Psoas muscle (tissue), 8 donors: Measurements from ENCODE around the gene USE1. TPM values are rescaled to one million over a fixed set of nuclear protein-coding genes. Genes with fewer than 3 reads are reported as not detected.

ENCODE experiments used
- ATAC-seq, 4 donors: fragments of 200-7000 bp; cut with Tn5 transposase; one replicate each; pipeline ENCODE4 v1.9.1; 2020; ENCODE audit warnings: moderate library complexity in 3 of 4, mild to moderate bottlenecking in 2 of 4
- DNase-seq, 2 donors: peaks; one replicate each; pipeline ENCODE4 v3.0.0-alpha.2; 2020
- H3K27ac ChIP-seq: fragments of 200-600 bp; one replicate; pipeline ENCODE4 v1.8.0; 2022
- H3K27me3 ChIP-seq, 3 donors: fragments of 200-600 bp in 1 of 3; one replicate each; pipeline versions ENCODE4 v1.6.1 to v1.8.0; 2013 to 2022; ENCODE audit warnings: low read length in 2 of 3, mild to moderate bottlenecking in 2 of 3, moderate library complexity in 1 of 3; ENCODE audit not compliant: insufficient read depth in 3 of 3
- H3K36me3 ChIP-seq, 2 donors: fragments of 200-600 bp in 1 of 2; one replicate each; pipeline versions ENCODE4 v1.6.1 to v1.8.0; 2013 to 2022; ENCODE audit warnings: low read depth in 1 of 2, mild to moderate bottlenecking in 1 of 2, moderate library complexity in 1 of 2; ENCODE audit not compliant: insufficient read depth in 1 of 2
- H3K4me1 ChIP-seq: fragments of 200-600 bp; one replicate; pipeline ENCODE4 v1.8.0; 2022
- H3K4me3 ChIP-seq: fragments of 200-600 bp; one replicate; pipeline ENCODE4 v1.8.0; 2022; ENCODE audit warnings: mild to moderate bottlenecking
- H3K9me3 ChIP-seq: fragments of 200-600 bp; one replicate; pipeline ENCODE4 v1.8.0; 2022
- WGBS, 3 donors: extraction: QIAGEN DNeasy Blood & Tissue Kit; methylation state at CpG; one replicate each; pipeline versions ENCODE4 v1.1.6 to v1.1.7; 2013; 5-methylcytosine and 5-hydroxymethylcytosine counted together
- intact Hi-C, 2 donors: fragments of 100-400 bp; cut with DNase I; formaldehyde crosslinking; loops; one replicate each; pipeline versions ENCODE4 v1.11.0 to v1.14.2; 2022
- polyA plus RNA-seq, 3 donors: library from polyadenylated mRNA; stranded (reverse); fragments of 200-250 nt; gene quantifications; one replicate each; pipeline ENCODE4 v1.2.3, GENCODE V29; 2013
- total RNA-seq, 4 donors: library from RNA; stranded (reverse); fragmentation: NEBNext Ultra II Directional in 2 of 4; extraction: Animal tissue kit (Norgen Biotek cat#: 25700) in 2 of 4; gene quantifications; one replicate each; pipeline versions ENCODE4 v1.2.1 to v1.2.4, GENCODE V29; 2021 to 2023
- TF ChIP-seq, protein P1 (sequence below): fragments of 200-600 bp; IDR thresholded peaks from one replicate; pipeline ENCODE4 v1.8.0; 2022; ENCODE audit warnings: antibody characterized with exemption
- donor health status: healthy with polysubstance abuse.
- donor health status: DM: no; HTN: no; CAD: no; lungs with moderate emphysema.
- donor health status: Bipolar disorder and iron deficiency.
- donor health status: healthy.
- donor health status: DM: yes; HTN: yes; CAD: no.
- donor health status: DM: no; HTN: no; CAD: no.
- donor health status: DM: no; HTN: no; CAD: no.
- donor health status: DM: yes; HTN: yes; CAD: no.

The USE1 gene
- total and polyA plus RNA-seq, 7 donors: 25.5 to 83.0 (median 41.2) TPM

GRCh38 chr19:17260842-17261325 lies 45.7 kb downstream of the USE1 start:
- Histone ChIP-seq H3K4me3 (no peak overlapping the region), H3K9me3 (no peaks in the 10 kb centered on the region), H3K27ac (no peak overlapping the region), H3K27me3 (no peaks in the 10 kb centered on the region), H3K36me3 (no peaks in the 10 kb centered on the region), H3K4me1 (no peaks in the 10 kb centered on the region)
- 17% methylated on average over 15 of the region's 15 CpGs for WGBS, 3 donors
- DNase-seq: peak; percentile 83 to 91
- ATAC-seq: peak; percentile 90 to 98 (median 94)
- intact Hi-C loops: no loop called here
- TF ChIP-seq, protein P1, sequence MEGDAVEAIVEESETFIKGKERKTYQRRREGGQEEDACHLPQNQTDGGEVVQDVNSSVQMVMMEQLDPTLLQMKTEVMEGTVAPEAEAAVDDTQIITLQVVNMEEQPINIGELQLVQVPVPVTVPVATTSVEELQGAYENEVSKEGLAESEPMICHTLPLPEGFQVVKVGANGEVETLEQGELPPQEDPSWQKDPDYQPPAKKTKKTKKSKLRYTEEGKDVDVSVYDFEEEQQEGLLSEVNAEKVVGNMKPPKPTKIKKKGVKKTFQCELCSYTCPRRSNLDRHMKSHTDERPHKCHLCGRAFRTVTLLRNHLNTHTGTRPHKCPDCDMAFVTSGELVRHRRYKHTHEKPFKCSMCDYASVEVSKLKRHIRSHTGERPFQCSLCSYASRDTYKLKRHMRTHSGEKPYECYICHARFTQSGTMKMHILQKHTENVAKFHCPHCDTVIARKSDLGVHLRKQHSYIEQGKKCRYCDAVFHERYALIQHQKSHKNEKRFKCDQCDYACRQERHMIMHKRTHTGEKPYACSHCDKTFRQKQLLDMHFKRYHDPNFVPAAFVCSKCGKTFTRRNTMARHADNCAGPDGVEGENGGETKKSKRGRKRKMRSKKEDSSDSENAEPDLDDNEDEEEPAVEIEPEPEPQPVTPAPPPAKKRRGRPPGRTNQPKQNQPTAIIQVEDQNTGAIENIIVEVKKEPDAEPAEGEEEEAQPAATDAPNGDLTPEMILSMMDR: peak; percentile 93

DNA sequence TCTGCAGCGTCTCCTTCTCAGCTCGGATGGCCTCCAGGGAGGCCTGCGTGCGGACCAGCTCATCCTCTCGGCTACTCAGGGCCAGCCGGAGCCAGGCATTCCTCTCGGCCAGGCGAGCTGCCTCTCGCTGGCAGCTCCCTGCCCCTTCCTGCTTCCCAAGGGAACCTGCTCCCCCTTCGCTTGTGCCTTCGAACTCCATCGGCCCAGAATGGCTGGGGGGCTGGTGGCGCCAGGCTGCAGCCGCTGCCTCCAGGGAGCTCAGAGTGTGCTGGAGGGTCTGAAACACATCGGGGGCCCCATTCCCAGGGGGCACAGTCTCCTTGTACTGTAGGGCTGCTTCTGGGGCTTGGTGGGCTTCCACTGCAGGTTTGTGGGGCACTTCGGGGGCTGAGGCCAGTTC lies 47.4 kb downstream of the USE1 start:
- intact Hi-C loops: no loop called here
- DNase-seq (no peak), ATAC-seq (no peak)
- Histone ChIP-seq H3K4me1 (no peaks in the 10 kb centered on the region), H3K27me3 (no peaks in the 10 kb centered on the region), H3K27ac (no peak overlapping the region), H3K4me3 (peak overlapping the region; percentile 52), H3K36me3 (no peaks in the 10 kb centered on the region), H3K9me3 (no peaks in the 10 kb centered on the region)
- WGBS, 3 donors: 45 to 48% (median 46%) methylated on average over 16 of the region's 16 CpGs
- TF ChIP-seq, protein P1: no peak

GRCh38 chr19:17263712-17264640 lies 48.8 kb downstream of the USE1 start:
- ATAC-seq (no peak), DNase-seq (no peak)
- intact Hi-C loops: no loop called here
- Histone ChIP-seq H3K4me1 (peaks cover 7% of the 10 kb centered on the region), H3K27me3 (no peaks in the 10 kb centered on the region), H3K36me3 (peaks cover 0 to 4% of the 10 kb centered on the region in 2 donors), H3K9me3 (no peaks in the 10 kb centered on the region), H3K27ac (peak overlapping the region; percentile 32), H3K4me3 (peak overlapping the region; percentile 52)
- TF ChIP-seq, protein P1: no peak
- 68 to 75% (median 69%) methylated on average over 23 of the region's 23 CpGs for WGBS, 3 donors

- Histone ChIP-seq H3K9me3 (no peaks in the 10 kb centered on the region), H3K4me3 (peak within 1 kb of the TSS; percentile 52), H3K27ac (peak within 1 kb of the TSS; percentile 32), H3K27me3 (no peaks in the 10 kb centered on the region), H3K36me3 (peaks cover 0 to 9% of the 10 kb centered on the region in 2 donors), H3K4me1 (peaks cover 7% of the 10 kb centered on the region)
- no peak for ATAC-seq
- TF ChIP-seq, protein P1: no peak
- intact Hi-C loops: no loop called here
- peak; percentile 30 to 60 for DNase-seq
- 25 to 30% (median 30%) methylated on average over 5 of the region's 5 CpGs for WGBS, 3 donors
Measured at GRCh38 chr19:17264641-17264979, 49.5 kb downstream of the USE1 start, which contains the start of gene USHBP1. USHBP1 (minus strand) TSS chr19:17264745; CDS start chr19:17264299, 446 bp downstream.
